Measurements from ENCODE around the gene PHLPP1.

PHLPP1 gene

GRCh38 chr18:62730941-62731340 is 15.6 kb downstream of the PHLPP1 start:
- H3K36me3 ChIP-seq (replicated peaks; ENCODE audit: insufficient read depth, low read length), result no peaks in the 10 kb centered on the region
- peaks cover 9% of the 10 kb centered on the region; the same call in 1 of the 2 replicates for H3K79me2 ChIP-seq (ENCODE audit: low read length)
- H3K4me1 ChIP-seq (ENCODE audit: low read length), result peaks cover 6% of the 10 kb centered on the region; the same call in 1 of the 2 replicates
- no peaks in the 10 kb centered on the region for H4K20me1 ChIP-seq (ENCODE audit: insufficient read depth, low read length)
- peaks cover 8% of the 10 kb centered on the region; the same call in 1 of the 2 replicates for H3F3A ChIP-seq (ENCODE audit: insufficient read depth, low read length)
- no peak overlapping the region for H2AFZ ChIP-seq (ENCODE audit: low read length)
- H3K9me3 ChIP-seq (replicated peaks; ENCODE audit: insufficient read depth, low read length), result no peaks in the 10 kb centered on the region
- no peak for TF ChIP-seq EZH2 (optimal IDR thresholded peaks at IDR 0.05; ENCODE audit: low read depth, low read length)
- no peak for TF ChIP-seq EZH2phosphoT487 (IDR thresholded peaks at IDR 0.05; ENCODE audit: low read length)
- TF ChIP-seq CTCF (IDR thresholded peaks at IDR 0.05; ENCODE audit: low read length), result no peak
- no peak overlapping the region for H3K4me3 ChIP-seq (ENCODE audit: low read length)
- H3K27me3 ChIP-seq (replicated peaks; ENCODE audit: insufficient read depth, low read length), result no peaks in the 10 kb centered on the region
- no peak overlapping the region for H3K9ac ChIP-seq (ENCODE audit: low read length)
- no peak overlapping the region for H3K4me2 ChIP-seq (ENCODE audit: low read depth, low read length)
- H3K27ac ChIP-seq (ENCODE audit: low read length), result no peak overlapping the region
- H3K9me2 ChIP-seq (replicated peaks; ENCODE audit: insufficient read depth, low read length), result no peaks in the 10 kb centered on the region
- DNase-seq, result no peak

- peaks cover 6% of the 10 kb centered on the region; the same call in 1 of the 2 replicates for H3K4me1 ChIP-seq (ENCODE audit: low read length)
- H3K36me3 ChIP-seq (replicated peaks; ENCODE audit: insufficient read depth, low read length), result no peaks in the 10 kb centered on the region
- no peak overlapping the region for H3K4me3 ChIP-seq (ENCODE audit: low read length)
- peaks cover 12% of the 10 kb centered on the region; the same call in 1 of the 2 replicates for H3K79me2 ChIP-seq (ENCODE audit: low read length)
- no peaks in the 10 kb centered on the region for H3K9me3 ChIP-seq (replicated peaks; ENCODE audit: insufficient read depth, low read length)
- no peak overlapping the region for H3K27ac ChIP-seq (ENCODE audit: low read length)
- H3F3A ChIP-seq (ENCODE audit: insufficient read depth, low read length), result peaks cover 8% of the 10 kb centered on the region; the same call in 1 of the 2 replicates
- DNase-seq, result no peak
- H3K27me3 ChIP-seq (replicated peaks; ENCODE audit: insufficient read depth, low read length), result no peaks in the 10 kb centered on the region
- no peak overlapping the region for H2AFZ ChIP-seq (ENCODE audit: low read length)
- H3K9ac ChIP-seq (ENCODE audit: low read length), result no peak overlapping the region
- TF ChIP-seq CTCF (IDR thresholded peaks at IDR 0.05; ENCODE audit: low read length) (no peak), EZH2 (optimal IDR thresholded peaks at IDR 0.05; ENCODE audit: low read depth, low read length) (no peak), EZH2phosphoT487 (IDR thresholded peaks at IDR 0.05; ENCODE audit: low read length) (no peak)
- H3K4me2 ChIP-seq (ENCODE audit: low read depth, low read length), result no peak overlapping the region
- no peaks in the 10 kb centered on the region for H4K20me1 ChIP-seq (ENCODE audit: insufficient read depth, low read length)
- no peaks in the 10 kb centered on the region for H3K9me2 ChIP-seq (replicated peaks; ENCODE audit: insufficient read depth, low read length)
Measured at GRCh38 chr18:62732617-62733016, 17.3 kb downstream of the PHLPP1 start.

- Histone ChIP-seq H3K36me3 (replicated peaks; ENCODE audit: insufficient read depth, low read length) (no peaks in the 10 kb centered on the region), H3K27me3 (replicated peaks; ENCODE audit: insufficient read depth, low read length) (no peaks in the 10 kb centered on the region), H3K9me2 (replicated peaks; ENCODE audit: insufficient read depth, low read length) (no peaks in the 10 kb centered on the region), H3K79me2 (ENCODE audit: low read length) (peaks cover 12% of the 10 kb centered on the region; the same call in 1 of the 2 replicates), H3K9ac (ENCODE audit: low read length) (no peak overlapping the region), H3K9me3 (replicated peaks; ENCODE audit: insufficient read depth, low read length) (no peaks in the 10 kb centered on the region), H3K4me1 (ENCODE audit: low read length) (peaks cover 12% of the 10 kb centered on the region), H4K20me1 (ENCODE audit: insufficient read depth, low read length) (no peaks in the 10 kb centered on the region), H3F3A (ENCODE audit: insufficient read depth, low read length) (peaks cover 6% of the 10 kb centered on the region; the same call in 1 of the 2 replicates), H3K27ac (ENCODE audit: low read length) (no peak overlapping the region), H2AFZ (ENCODE audit: low read length) (no peak overlapping the region), H3K4me2 (ENCODE audit: low read depth, low read length) (no peak overlapping the region), H3K4me3 (ENCODE audit: low read length) (no peak overlapping the region)
- TF ChIP-seq EZH2phosphoT487 (IDR thresholded peaks at IDR 0.05; ENCODE audit: low read length), result no peak
- no peak for DNase-seq
Measured at GRCh38 chr18:62734290-62734689, 18.9 kb downstream of the PHLPP1 start.

DNA sequence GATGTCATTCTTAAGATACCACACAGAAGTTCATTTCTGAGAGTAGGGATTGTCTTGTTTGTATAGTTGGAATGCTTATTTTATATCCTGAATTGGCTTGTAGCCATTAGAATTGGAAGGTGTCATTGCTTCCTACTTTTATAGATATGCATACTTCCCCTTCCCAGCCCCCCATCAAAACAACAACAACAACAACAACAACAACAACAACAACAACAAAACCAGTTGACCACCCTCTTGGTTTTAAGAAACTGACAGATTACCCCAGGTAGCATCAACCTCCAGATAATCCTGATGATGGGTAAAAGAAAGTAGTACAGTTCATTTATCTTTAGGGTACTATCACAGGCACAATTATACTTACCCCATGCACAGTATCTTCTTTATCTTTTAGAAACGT is 20.0 kb downstream of the PHLPP1 start:
- Histone ChIP-seq H3K36me3 (replicated peaks; ENCODE audit: insufficient read depth, low read length) (no peaks in the 10 kb centered on the region), H3K9ac (ENCODE audit: low read length) (no peak overlapping the region)
- no peak for TF ChIP-seq EZH2phosphoT487 (IDR thresholded peaks at IDR 0.05; ENCODE audit: low read length)

More for the DNA sequence above, 20.0 kb downstream of the PHLPP1 start:
- Histone ChIP-seq H3K27ac (ENCODE audit: low read length) (no peak overlapping the region), H3K4me3 (ENCODE audit: low read length) (no peak overlapping the region), H2AFZ (ENCODE audit: low read length) (no peak overlapping the region), H3K9me3 (replicated peaks; ENCODE audit: insufficient read depth, low read length) (no peaks in the 10 kb centered on the region), H3K4me1 (ENCODE audit: low read length) (peaks cover 6% of the 10 kb centered on the region; the same call in 1 of the 2 replicates), H3K27me3 (replicated peaks; ENCODE audit: insufficient read depth, low read length) (no peaks in the 10 kb centered on the region), H3K79me2 (ENCODE audit: low read length) (peaks cover 12% of the 10 kb centered on the region; the same call in 1 of the 2 replicates), H3F3A (ENCODE audit: insufficient read depth, low read length) (no peaks in the 10 kb centered on the region), H3K4me2 (ENCODE audit: low read depth, low read length) (no peak overlapping the region), H4K20me1 (ENCODE audit: insufficient read depth, low read length) (no peaks in the 10 kb centered on the region), H3K9me2 (replicated peaks; ENCODE audit: insufficient read depth, low read length) (no peaks in the 10 kb centered on the region)
- no peak for DNase-seq
